ENCODE results near the gene RUFY3.
"Not testable (repeated sequence)": the region's sequence is repeated elsewhere in the genome, so short reads cannot be mapped to it uniquely, and the experiment has no call there.

RUFY3 gene

DNA sequence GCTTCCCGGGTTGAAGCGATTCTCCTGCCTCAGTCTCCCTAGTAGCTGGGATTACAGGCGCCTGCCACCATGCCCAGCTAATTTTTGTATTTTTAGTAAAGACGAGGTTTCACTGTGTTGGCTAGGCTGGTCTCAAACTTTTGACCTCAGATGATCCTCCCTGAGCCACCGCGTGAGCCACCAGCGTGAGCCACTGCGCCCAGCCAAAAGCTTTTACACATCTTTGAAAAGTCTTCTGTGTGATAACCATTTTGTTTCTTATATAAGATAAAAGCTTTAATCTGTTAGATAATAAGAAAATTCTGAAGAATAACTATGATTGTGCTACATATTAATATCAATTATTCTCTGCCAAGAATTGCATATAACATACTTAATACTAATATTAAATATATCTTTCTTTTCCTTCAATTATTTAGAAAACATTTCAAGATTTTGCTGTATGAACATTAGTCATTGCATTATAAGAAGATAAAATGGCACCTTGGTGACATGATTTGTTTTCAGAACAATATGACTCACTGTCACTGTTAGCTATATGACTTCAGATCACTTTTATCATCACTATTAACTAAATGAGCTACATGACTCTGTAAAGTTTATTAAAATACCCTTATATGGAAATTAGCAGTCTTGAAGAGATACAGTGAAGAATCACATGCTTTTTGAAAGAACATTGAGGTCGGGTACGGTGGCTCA is 33.4 kb downstream of the RUFY3 start:
- Histone ChIP-seq H3K4me3 (ENCODE audit: low read length) (no peak overlapping the region), H3K9me3 (ENCODE audit: low read length) (peaks cover 2% of the 10 kb centered on the region), H3K4me1 (ENCODE audit: insufficient read depth, low read length) (no peaks in the 10 kb centered on the region), H2AFZ (ENCODE audit: low read depth, low read length) (no peak overlapping the region), H3K36me3 (ENCODE audit: insufficient read depth, low read length) (peaks cover 9% of the 10 kb centered on the region), H3K27me3 (ENCODE audit: insufficient read depth, low read length) (no peaks in the 10 kb centered on the region)

DNA sequence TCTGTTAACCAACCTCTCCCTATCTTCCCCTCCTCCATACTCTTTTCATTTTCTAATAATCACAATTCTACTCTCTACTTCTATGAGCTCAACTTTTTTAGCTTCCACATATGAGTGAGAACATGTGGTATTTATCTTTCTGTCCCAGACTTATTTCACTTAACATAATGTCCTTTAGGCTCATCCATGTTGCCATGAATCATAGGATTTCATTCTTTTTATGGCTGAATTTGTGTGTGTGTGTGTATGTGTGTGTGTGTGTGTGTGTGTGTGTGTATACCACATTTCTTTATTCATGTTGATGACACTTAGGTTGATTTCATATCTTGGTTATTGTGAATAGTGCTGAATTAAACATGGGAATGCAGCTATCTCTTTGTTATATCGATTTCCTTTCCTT is 37.4 kb downstream of the RUFY3 start:
- Histone ChIP-seq H3K9me3 (ENCODE audit: low read length) (no peaks in the 10 kb centered on the region), H3K36me3 (ENCODE audit: insufficient read depth, low read length) (peaks cover 38% of the 10 kb centered on the region), H3K27me3 (ENCODE audit: insufficient read depth, low read length) (no peaks in the 10 kb centered on the region), H3K4me3 (ENCODE audit: low read length) (no peak overlapping the region), H2AFZ (ENCODE audit: low read depth, low read length) (no peak overlapping the region), H3K4me1 (ENCODE audit: insufficient read depth, low read length) (no peaks in the 10 kb centered on the region)

DNA sequence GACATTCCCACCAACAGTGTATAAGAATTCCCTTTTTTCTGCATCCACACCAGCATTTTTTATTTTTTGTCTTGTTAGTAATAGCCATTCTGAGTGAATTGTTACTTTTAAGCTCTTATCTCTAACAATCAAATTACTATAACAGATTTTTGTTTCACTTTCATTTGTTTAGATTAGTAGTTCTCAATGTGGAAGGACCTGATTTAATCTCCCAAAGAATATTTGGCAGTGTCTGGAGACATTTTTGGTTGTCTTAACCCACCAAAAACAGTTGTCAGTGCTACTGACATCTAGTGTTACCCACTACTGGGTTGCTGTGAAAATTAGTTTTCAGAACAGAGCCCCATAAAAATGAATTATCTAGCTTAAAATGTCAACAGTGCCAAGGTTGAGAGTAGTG is 37.9 kb downstream of the RUFY3 start:
- peaks cover 43% of the 10 kb centered on the region for H3K36me3 ChIP-seq (ENCODE audit: insufficient read depth, low read length)
- no peaks in the 10 kb centered on the region for H3K4me1 ChIP-seq (ENCODE audit: insufficient read depth, low read length)
- H3K9me3 ChIP-seq (ENCODE audit: low read length) = peaks cover 1% of the 10 kb centered on the region
- no peak overlapping the region for H3K4me3 ChIP-seq (ENCODE audit: low read length)
- H3K27me3 ChIP-seq (ENCODE audit: insufficient read depth, low read length) = no peaks in the 10 kb centered on the region
- no peak overlapping the region for H2AFZ ChIP-seq (ENCODE audit: low read depth, low read length)

DNA sequence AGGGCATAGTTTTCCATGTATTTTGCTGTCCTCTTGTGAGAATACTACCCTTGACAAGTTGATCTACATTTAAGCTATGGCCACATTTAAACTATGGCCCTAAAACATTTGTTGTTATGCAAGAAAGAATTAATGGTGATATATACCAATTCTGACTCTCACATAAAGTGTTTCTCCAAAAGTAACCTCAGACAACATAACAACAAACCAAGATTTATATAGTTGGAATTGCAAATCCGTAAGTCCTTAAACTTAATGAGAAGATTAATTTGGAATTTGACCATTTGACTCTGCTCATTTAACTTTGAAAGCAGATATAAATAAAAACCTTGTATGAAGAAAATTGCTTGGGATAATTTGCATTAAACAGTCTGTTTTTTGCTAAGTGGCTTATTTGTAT is 38.9 kb downstream of the RUFY3 start:
- H2AFZ ChIP-seq (ENCODE audit: low read depth, low read length) = no peak overlapping the region
- no peak overlapping the region for H3K4me3 ChIP-seq (ENCODE audit: low read length)
- H3K27me3 ChIP-seq (ENCODE audit: insufficient read depth, low read length) = no peaks in the 10 kb centered on the region
- H3K4me1 ChIP-seq (ENCODE audit: insufficient read depth, low read length) = no peaks in the 10 kb centered on the region
- H3K36me3 ChIP-seq (ENCODE audit: insufficient read depth, low read length) = peaks cover 51% of the 10 kb centered on the region
- peaks cover 6% of the 10 kb centered on the region for H3K9me3 ChIP-seq (ENCODE audit: low read length)

DNA sequence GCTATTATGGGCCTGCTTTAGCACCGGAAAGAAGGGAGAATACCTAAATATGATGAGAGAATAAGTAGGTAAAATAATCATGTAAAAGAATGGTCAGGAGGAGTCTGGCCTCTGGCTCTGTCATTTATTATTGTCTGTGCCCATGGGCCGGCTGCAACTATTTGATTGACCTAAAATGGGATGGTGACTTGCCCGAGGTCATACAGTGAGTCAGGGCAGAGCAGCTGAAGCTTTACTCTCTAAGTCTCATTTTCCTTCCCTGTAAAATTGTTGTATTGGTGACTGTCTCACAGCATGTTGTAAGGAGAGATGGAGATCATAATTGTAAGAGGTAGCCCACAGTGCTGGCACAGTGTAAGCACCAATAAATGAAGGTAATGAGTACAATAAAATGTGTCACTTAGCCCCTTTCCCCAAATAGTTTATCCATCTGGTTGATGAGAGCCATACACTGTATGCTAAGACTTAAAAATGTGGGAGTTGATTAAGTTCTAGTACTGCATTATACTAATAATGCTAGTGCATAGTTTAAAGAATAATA is 39.6 kb downstream of the RUFY3 start:
- Histone ChIP-seq H3K4me1 (ENCODE audit: insufficient read depth, low read length) (no peaks in the 10 kb centered on the region), H2AFZ (ENCODE audit: low read depth, low read length) (no peak overlapping the region), H3K9me3 (ENCODE audit: low read length) (peaks cover 6% of the 10 kb centered on the region), H3K4me3 (ENCODE audit: low read length) (no peak overlapping the region), H3K27me3 (ENCODE audit: insufficient read depth, low read length) (no peaks in the 10 kb centered on the region), H3K36me3 (ENCODE audit: insufficient read depth, low read length) (peaks cover 51% of the 10 kb centered on the region)

DNA sequence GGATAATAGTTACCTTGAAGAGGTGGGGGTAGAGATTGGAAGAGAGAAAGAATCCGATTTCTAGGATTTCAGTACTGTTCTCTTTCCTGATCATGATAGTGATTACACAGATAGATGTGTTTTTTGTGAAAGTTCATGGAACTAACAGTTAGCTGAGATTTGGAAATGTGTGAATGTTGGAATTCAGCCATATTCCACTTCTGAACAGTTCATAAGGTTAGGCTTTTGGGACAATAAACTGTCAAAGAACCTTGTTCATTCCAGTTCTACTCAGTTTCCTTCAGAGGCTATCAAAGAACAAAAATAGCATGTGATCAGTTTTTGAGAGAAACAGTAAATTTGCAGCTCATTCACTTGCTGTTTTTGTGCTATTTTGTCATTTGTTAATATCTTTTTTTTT is 43.6 kb downstream of the RUFY3 start:
- no peak overlapping the region for H2AFZ ChIP-seq (ENCODE audit: low read depth, low read length)
- H3K36me3 ChIP-seq (ENCODE audit: insufficient read depth, low read length) = peaks cover 73% of the 10 kb centered on the region
- H3K9me3 ChIP-seq (ENCODE audit: low read length) = peaks cover 6% of the 10 kb centered on the region
- H3K4me3 ChIP-seq (ENCODE audit: low read length) = no peak overlapping the region
- H3K27me3 ChIP-seq (ENCODE audit: insufficient read depth, low read length) = no peaks in the 10 kb centered on the region
- H3K4me1 ChIP-seq (ENCODE audit: insufficient read depth, low read length) = no peaks in the 10 kb centered on the region

DNA sequence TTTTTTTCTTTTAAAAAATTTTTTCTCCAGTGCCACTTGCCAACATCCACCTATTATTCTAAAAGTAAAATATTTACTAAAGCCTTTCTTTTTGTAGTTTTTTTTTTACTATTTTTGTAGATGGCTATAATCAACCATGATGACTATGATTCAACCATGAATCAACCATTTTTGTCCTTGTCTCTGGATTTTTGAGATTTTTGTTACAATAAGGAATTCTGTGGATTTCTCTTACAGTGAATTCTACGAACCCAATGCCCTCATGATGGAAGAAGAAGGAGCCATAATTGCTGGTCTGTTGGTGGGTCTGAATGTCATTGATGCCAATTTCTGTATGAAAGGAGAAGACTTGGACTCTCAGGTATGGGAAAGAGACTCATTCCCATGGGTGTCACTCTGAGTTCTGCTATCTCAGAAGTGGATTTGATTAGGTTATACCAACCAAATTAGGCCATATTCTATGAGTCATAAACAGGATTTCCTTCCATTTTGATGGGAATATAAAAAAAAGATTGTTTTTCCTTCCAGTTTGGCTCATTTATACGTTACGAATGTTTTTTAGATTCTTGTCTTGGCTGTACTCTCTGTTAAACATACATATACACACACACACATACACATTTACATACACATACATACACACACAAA is 46.7 kb downstream of the RUFY3 start:
- Histone ChIP-seq H3K4me1 (ENCODE audit: insufficient read depth, low read length) (no peaks in the 10 kb centered on the region), H3K36me3 (ENCODE audit: insufficient read depth, low read length) (peaks cover 73% of the 10 kb centered on the region), H3K9me3 (ENCODE audit: low read length) (peaks cover 6% of the 10 kb centered on the region), H2AFZ (ENCODE audit: low read depth, low read length) (no peak overlapping the region), H3K4me3 (ENCODE audit: low read length) (no peak overlapping the region), H3K27me3 (ENCODE audit: insufficient read depth, low read length) (no peaks in the 10 kb centered on the region)

DNA sequence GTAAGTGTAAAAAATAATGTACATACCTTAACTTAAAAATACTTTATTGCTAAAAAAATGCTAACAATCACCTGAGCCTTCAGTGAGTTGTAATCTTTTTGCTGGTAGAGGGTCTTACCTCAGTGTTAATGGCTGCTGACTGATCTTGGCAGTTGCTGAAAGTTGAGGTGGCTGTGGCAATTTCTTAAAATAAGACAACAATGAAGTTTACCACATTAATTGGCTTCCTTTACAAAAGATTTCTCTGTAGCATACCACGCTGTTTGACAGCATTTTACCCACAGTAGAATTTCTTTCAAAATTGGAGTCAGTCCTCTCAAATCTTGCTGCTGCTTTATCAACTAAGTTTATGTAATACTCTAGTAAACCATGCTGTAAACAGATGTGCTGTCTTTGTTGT is 47.6 kb downstream of the RUFY3 start:
- not testable (repeated sequence) for H3K27me3 ChIP-seq (ENCODE audit: insufficient read depth, low read length); H3K4me1 ChIP-seq (ENCODE audit: insufficient read depth, low read length); H2AFZ ChIP-seq (ENCODE audit: low read depth, low read length); H3K4me3 ChIP-seq (ENCODE audit: low read length); H3K9me3 ChIP-seq (ENCODE audit: low read length)
- H3K36me3 ChIP-seq (ENCODE audit: insufficient read depth, low read length) = peaks cover 68% of the 10 kb centered on the region

DNA sequence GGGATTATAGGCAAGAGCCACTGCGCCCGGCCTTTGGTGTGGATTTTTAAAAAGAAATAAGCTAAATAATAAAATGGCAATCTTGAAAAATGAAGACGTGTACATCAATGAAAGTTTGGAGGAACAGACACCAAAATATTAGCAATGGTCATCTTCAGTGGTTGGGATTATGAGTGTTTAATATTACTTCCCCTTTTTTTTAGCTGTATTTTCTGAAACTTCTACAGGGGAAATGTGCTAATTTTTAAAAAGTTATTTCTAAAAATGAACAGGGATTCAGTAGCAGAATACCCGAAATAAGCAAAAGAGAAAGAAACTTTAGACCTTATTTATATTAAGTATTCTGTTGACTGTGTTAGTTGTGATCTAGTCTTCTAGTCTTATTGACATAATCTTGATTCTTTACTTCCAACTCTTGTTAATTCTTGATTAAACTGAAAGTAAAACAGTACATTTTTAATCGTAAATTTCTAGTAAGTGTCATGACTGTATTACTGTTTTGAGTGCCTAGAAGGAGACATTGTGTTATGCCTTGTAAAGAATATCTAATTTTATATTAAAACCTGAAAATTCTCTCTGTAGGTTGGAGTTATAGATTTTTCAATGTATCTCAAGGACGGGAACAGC is 51.3 kb downstream of the RUFY3 start:
- H3K4me3 ChIP-seq (ENCODE audit: low read length) = no peak overlapping the region
- no peak overlapping the region for H2AFZ ChIP-seq (ENCODE audit: low read depth, low read length)
- H3K36me3 ChIP-seq (ENCODE audit: insufficient read depth, low read length) = peaks cover 68% of the 10 kb centered on the region
- no peaks in the 10 kb centered on the region for H3K27me3 ChIP-seq (ENCODE audit: insufficient read depth, low read length)
- no peaks in the 10 kb centered on the region for H3K9me3 ChIP-seq (ENCODE audit: low read length)
- H3K4me1 ChIP-seq (ENCODE audit: insufficient read depth, low read length) = no peaks in the 10 kb centered on the region

DNA sequence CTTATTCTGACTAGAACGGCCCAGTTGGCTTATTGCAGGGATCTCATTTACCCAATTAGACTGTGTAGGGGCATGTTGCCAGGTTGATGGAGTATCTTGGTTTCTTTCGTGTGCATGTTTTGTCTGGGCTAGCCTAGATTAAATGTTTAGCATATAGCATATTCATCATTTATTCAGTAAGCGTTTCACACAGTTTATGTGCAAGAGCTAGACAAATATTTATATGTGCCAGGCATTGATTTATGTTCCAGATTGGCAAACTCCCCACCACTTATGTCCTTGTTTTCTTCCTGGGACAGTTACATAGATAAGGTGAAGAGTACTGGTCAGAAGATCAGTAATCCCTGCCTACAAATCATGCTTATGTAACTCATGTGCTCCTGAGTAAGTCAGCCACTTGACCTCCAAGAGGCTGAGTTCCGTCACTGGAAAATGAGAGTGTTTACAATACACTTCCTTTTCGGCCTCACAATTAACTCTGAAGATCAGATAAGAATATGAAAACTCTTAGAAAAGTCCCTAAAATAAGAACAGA is 57.2 kb downstream of the RUFY3 start:
- no peaks in the 10 kb centered on the region for H3K4me1 ChIP-seq (ENCODE audit: insufficient read depth, low read length)
- peaks cover 73% of the 10 kb centered on the region for H3K36me3 ChIP-seq (ENCODE audit: insufficient read depth, low read length)
- no peak overlapping the region for H3K4me3 ChIP-seq (ENCODE audit: low read length)
- no peaks in the 10 kb centered on the region for H3K27me3 ChIP-seq (ENCODE audit: insufficient read depth, low read length)
- H2AFZ ChIP-seq (ENCODE audit: low read depth, low read length) = no peak overlapping the region
- H3K9me3 ChIP-seq (ENCODE audit: low read length) = no peaks in the 10 kb centered on the region

DNA sequence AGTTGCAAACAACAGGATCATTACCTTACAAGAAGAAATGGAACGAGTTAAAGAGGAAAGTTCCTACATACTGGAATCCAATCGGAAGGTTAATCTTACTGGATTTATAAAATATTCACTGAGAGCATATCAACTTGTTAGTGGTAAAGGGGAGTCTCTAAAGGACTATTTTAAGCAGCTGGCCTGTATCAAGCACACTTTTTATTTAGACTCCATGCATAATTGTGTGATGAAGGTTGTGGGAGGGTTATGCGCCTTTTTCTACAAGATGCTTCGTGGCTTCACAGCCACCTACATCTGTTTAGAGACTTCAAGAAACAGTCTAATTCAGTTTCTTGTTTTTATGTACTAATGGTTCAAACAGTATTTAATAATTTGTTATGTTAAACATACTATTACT is 61.3 kb downstream of the RUFY3 start:
- H3K4me1 ChIP-seq (ENCODE audit: insufficient read depth, low read length) = no peaks in the 10 kb centered on the region
- H3K27me3 ChIP-seq (ENCODE audit: insufficient read depth, low read length) = no peaks in the 10 kb centered on the region
- peaks cover 76% of the 10 kb centered on the region for H3K36me3 ChIP-seq (ENCODE audit: insufficient read depth, low read length)
- no peak overlapping the region for H3K4me3 ChIP-seq (ENCODE audit: low read length)
- H3K9me3 ChIP-seq (ENCODE audit: low read length) = no peaks in the 10 kb centered on the region
- H2AFZ ChIP-seq (ENCODE audit: low read depth, low read length) = no peak overlapping the region

DNA sequence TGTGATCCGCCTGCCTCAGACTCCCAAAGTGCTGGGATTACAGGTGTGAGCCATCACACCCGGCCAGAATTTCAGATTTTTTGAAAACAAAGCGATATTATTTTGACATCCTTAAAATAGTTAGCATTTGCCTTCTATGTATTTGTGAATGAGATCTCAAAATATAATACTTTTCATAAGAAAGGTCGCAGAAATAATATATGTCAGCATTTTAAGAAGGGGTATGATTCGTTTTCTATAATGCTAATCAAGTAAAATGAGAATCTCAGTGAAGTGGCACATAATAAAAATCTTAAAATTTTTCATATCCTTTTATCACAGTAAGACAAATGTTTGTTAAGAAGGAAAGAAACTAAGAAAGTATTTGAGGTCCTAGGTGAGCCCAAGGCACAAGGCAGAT is 65.7 kb downstream of the RUFY3 start:
- H3K9me3 ChIP-seq (ENCODE audit: low read length) = no peaks in the 10 kb centered on the region
- no peaks in the 10 kb centered on the region for H3K27me3 ChIP-seq (ENCODE audit: insufficient read depth, low read length)
- H3K4me1 ChIP-seq (ENCODE audit: insufficient read depth, low read length) = no peaks in the 10 kb centered on the region
- H3K4me3 ChIP-seq (ENCODE audit: low read length) = no peak overlapping the region
- peaks cover 76% of the 10 kb centered on the region for H3K36me3 ChIP-seq (ENCODE audit: insufficient read depth, low read length)
- H2AFZ ChIP-seq (ENCODE audit: low read depth, low read length) = no peak overlapping the region

DNA sequence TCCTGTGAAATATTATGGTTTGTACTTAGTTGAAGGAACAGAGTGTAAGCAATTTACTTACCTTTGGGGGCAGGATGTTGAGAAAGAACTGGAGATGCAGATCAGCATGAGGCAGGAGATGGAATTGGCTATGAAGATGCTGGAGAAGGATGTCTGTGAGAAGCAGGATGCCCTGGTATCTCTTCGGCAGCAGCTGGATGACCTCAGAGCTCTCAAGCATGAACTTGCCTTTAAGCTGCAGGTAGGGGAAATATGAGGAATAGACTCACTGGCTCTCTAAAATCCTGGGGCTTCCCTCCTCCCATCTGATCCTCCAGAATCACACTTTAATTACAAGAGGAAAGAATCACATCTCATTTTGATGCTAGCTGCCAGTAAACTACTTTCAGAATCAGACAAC is 67.0 kb downstream of the RUFY3 start:
- H3K27me3 ChIP-seq (ENCODE audit: insufficient read depth, low read length) = no peaks in the 10 kb centered on the region
- no peak overlapping the region for H3K4me3 ChIP-seq (ENCODE audit: low read length)
- peaks cover 76% of the 10 kb centered on the region for H3K36me3 ChIP-seq (ENCODE audit: insufficient read depth, low read length)
- H3K9me3 ChIP-seq (ENCODE audit: low read length) = no peaks in the 10 kb centered on the region
- H2AFZ ChIP-seq (ENCODE audit: low read depth, low read length) = no peak overlapping the region
- H3K4me1 ChIP-seq (ENCODE audit: insufficient read depth, low read length) = no peaks in the 10 kb centered on the region
